A549 (cell line): ENCODE results near the gene NUP214. TPM values are rescaled to one million over a fixed set of nuclear protein-coding genes. Genes with fewer than 3 reads are reported as not detected.

ENCODE experiments used
- ATAC-seq, 2 experiments: fragments of 200-7000 bp in 1 of 2; fragments of >200 bp in 1 of 2; cut with Nextera tagmentation in 1 of 2; cut with Tn5 transposase in 1 of 2; 3 replicates each; pipeline versions ENCODE4 v1.8.0 to v1.9.1; 2018 to 2020; ENCODE audit warnings: mild to moderate bottlenecking in 1 of 2, moderate library complexity in 1 of 2
- CTCF ChIA-PET: fragments of 300-600 bp; sonication (Branson Sonifier 250); formaldehyde crosslinking; extraction: SDS; loops from one replicate; lab custom pipeline; 2021; ENCODE audit warnings: antibody characterized with exemption, inconsistent platforms; lab: Yijun Ruan, JAX
- POLR2A ChIA-PET: fragments of 350-600 bp; formaldehyde crosslinking; extraction: SDS; loops from one replicate; lab custom pipeline; 2021; ENCODE audit warnings: antibody characterized with exemption, inconsistent platforms; lab: Yijun Ruan, JAX
- DNase-seq, 2 experiments: peaks; one replicate each; pipeline versions ENCODE4 v3.0.0 to v3.0.0-alpha.2; 2011 to 2016; ENCODE audit warnings: low read depth in 1 of 2, low spot score in 1 of 2
- FAIRE-seq: peaks from 2 replicates; lab custom pipeline; 2011; peaks lifted over from hg19 to GRCh38; lab: Jason Lieb, UNC
- H3K27ac ChIP-seq, 2 experiments: fragments of >200 bp; sonication (Bioruptor Twin); formaldehyde crosslinking; 3 replicates each; pipeline ENCODE4 v1.5.1; 2016 to 2017
- H3K4me1 ChIP-seq: fragments of >200 bp; sonication (Bioruptor Twin); formaldehyde crosslinking; 3 replicates; pipeline ENCODE4 v1.6.1; 2016
- H3K4me2 ChIP-seq: fragments of >200 bp; sonication (Bioruptor Twin); formaldehyde crosslinking; 3 replicates; pipeline ENCODE4 v1.6.1; 2016
- H3K4me3 ChIP-seq: fragments of >200 bp; sonication (Bioruptor Twin); formaldehyde crosslinking; 3 replicates; pipeline ENCODE4 v1.5.1; 2016
- H3K9me3 ChIP-seq: fragments of >200 bp; sonication (Bioruptor Twin); formaldehyde crosslinking; 3 replicates; pipeline ENCODE4 v1.6.1; 2016
- CBX2 ChIP-seq: fragments of 200-600 bp; sonication (generic); IDR thresholded peaks from 2 replicates; pipeline ENCODE4 v1.6.1; 2016; ENCODE audit warnings: low read depth, mild to moderate bottlenecking, borderline replicate concordance
- CBX8 ChIP-seq: fragments of 200-600 bp; sonication (generic); IDR thresholded peaks from 2 replicates; pipeline ENCODE4 v1.6.1; 2016
- CTCF ChIP-seq: fragments of >200 bp; sonication (Bioruptor Twin); formaldehyde crosslinking; IDR thresholded peaks from 3 replicates; pipeline ENCODE4 v1.5.1; 2016
- E2F6 ChIP-seq: IDR thresholded peaks from 2 replicates; pipeline ENCODE4 v1.6.1; 2012; ENCODE audit warnings: low read depth, borderline replicate concordance
- ELK1 ChIP-seq: fragments of 150-350 bp; IDR thresholded peaks from 2 replicates; pipeline ENCODE4 v1.6.1; 2014; ENCODE audit warnings: low read depth, mild to moderate bottlenecking, low read length
- FOSL2 ChIP-seq, 2 experiments: fragments of 450-650 bp in 1 of 2; fragments of >200 bp in 1 of 2; sonication (Bioruptor Twin) in 1 of 2; formaldehyde crosslinking; IDR thresholded peaks; 2 replicates each; pipeline versions ENCODE4 v1.5.0 to v1.6.1; 2016 to 2020; ENCODE audit warnings: mild to moderate bottlenecking in 1 of 2, moderate library complexity in 1 of 2
- HMGXB4 ChIP-seq: fragments of 250-450 bp; sonication (Bioruptor Pico); IDR thresholded peaks from 2 replicates; pipeline ENCODE4 v1.5.0; 2021; ENCODE audit warnings: mild to moderate bottlenecking, moderate library complexity, borderline replicate concordance
- HOXB5 ChIP-seq: fragments of 250-450 bp; sonication (Bioruptor Pico); IDR thresholded peaks from 2 replicates; pipeline ENCODE4 v1.5.0; 2020; ENCODE audit warnings: mild to moderate bottlenecking, moderate library complexity
- KDM1A ChIP-seq: fragments of 200-600 bp; sonication (generic); IDR thresholded peaks from 2 replicates; pipeline ENCODE4 v1.6.1; 2016; ENCODE audit warnings: low read depth, mild to moderate bottlenecking
- MAZ ChIP-seq: fragments of 150-350 bp; IDR thresholded peaks from 2 replicates; pipeline ENCODE4 v1.6.1; 2014; ENCODE audit warnings: antibody characterized with exemption, low read depth, low read length, borderline replicate concordance
- NFE2L2 ChIP-seq: fragments of 150-350 bp; conservative IDR thresholded peaks from 2 replicates; pipeline ENCODE4 v1.6.1; 2014; ENCODE audit warnings: low read length
- NR3C1 ChIP-seq: fragments of >200 bp; sonication (Bioruptor Twin); formaldehyde crosslinking; IDR thresholded peaks from 3 replicates; pipeline ENCODE4 v1.6.1; 2017
- PHF8 ChIP-seq: fragments of 200-600 bp; sonication (generic); IDR thresholded peaks from 2 replicates; pipeline ENCODE4 v1.6.1; 2016; ENCODE audit warnings: low read depth, mild to moderate bottlenecking, antibody characterized with exemption, moderate library complexity, borderline replicate concordance
- POLR2A ChIP-seq: IDR thresholded peaks from 2 replicates; pipeline ENCODE4 v1.6.1; 2012; ENCODE audit warnings: mild to moderate bottlenecking, low read length
- RAD21 ChIP-seq, 2 experiments: fragments of >200 bp in 1 of 2; sonication (Bioruptor Twin) in 1 of 2; formaldehyde crosslinking in 1 of 2; IDR thresholded peaks in 1 of 2; conservative IDR thresholded peaks in 1 of 2; 2 replicates in 1 of 2; 3 replicates in 1 of 2; pipeline ENCODE4 v1.6.1; 2012 to 2018; ENCODE audit warnings: inconsistent platforms in 1 of 2
- RCOR1 ChIP-seq: fragments of 150-350 bp; IDR thresholded peaks from 2 replicates; pipeline ENCODE4 v1.6.1; 2014; ENCODE audit warnings: antibody characterized with exemption, low read length, low read depth
- SREBF2 ChIP-seq: fragments of 450-650 bp; IDR thresholded peaks from 2 replicates; pipeline ENCODE4 v1.6.1; 2014; ENCODE audit warnings: mild to moderate bottlenecking, moderate library complexity
- ZFP36 ChIP-seq: fragments of 450-650 bp; IDR thresholded peaks from 2 replicates; pipeline ENCODE4 v1.6.1; 2014; ENCODE audit warnings: borderline replicate concordance; ENCODE audit not compliant: partially characterized antibody
- ZSCAN20 ChIP-seq: fragments of 250-450 bp; sonication (Bioruptor Pico); IDR thresholded peaks from 2 replicates; pipeline ENCODE4 v1.8.0; 2022; ENCODE audit warnings: mild to moderate bottlenecking, moderate library complexity
- WGBS: methylation state at CpG from one replicate; pipeline ENCODE4 v1.1.6; 2017; ENCODE audit errors: missing lambda C conversion rate; 5-methylcytosine and 5-hydroxymethylcytosine counted together
- polyA plus RNA-seq, 4 experiments: library from polyadenylated mRNA; depleted of rRNA in 3 of 4; stranded (reverse); fragments of >200 nt; fragmentation: RNase III in 1 of 4; extraction: RNeasy Plus Mini Kit Qiagen cat#74134 plus additional on column Dnase treatment in 1 of 4; gene quantifications; 2 replicates in 3 of 4; 3 replicates in 1 of 4; pipeline ENCODE4 v1.2.3, GENCODE V29; 2011 to 2017

NUP214 gene
- polyA plus RNA-seq, 2 of the 4 experiments (the other 2 are of a cell fraction), result 14.4 to 18.5 TPM

GRCh38 chr9:131276891-131277286 lies 151.5 kb downstream of the NUP214 start (continued):
- no peak for TF ChIP-seq NR3C1
- no peak for TF ChIP-seq RCOR1
- TF ChIP-seq ELK1, result no peak

- DNase-seq, result no peak
- Histone ChIP-seq H3K4me2 (peak overlapping the region; percentile 100), H3K27ac (peak overlapping the region; percentile 51 to 85), H3K9me3 (no peaks in the 10 kb centered on the region), H3K4me3 (peak overlapping the region; percentile 70), H3K4me1 (no peaks in the 10 kb centered on the region; the same call in 2 of the 3 replicates)
- FAIRE-seq, result no peak
- TF ChIP-seq CTCF (0 out of 3 replicates have a peak, but pooled peaks have one; percentile 9), MAZ (no peak)
- WGBS, result 0% methylated on average over 1 of the region's 78 CpGs
- ATAC-seq, result no peak
- POLR2A ChIA-PET, result no interaction called here
- CTCF ChIA-PET, result interaction anchor here (1.5 to 1.6 kb wide), 2 partner anchors 26 to 231 kb away, joined by 3 read pairs; no protein-coding TSS in a partner anchor
These were observed 152.0 kb downstream of the NUP214 start for GRCh38 chr9:131277287-131277909.

- ChIA-PET CTCF (interaction anchor here (1.5 to 3.2 kb wide), 3 partner anchors 25 to 232 kb away, joined by 3 to 12 read pairs (median 3); no protein-coding TSS in a partner anchor), POLR2A (interaction anchor here (0.6 to 0.7 kb wide), 2 partner anchors 31 to 153 kb away, joined by 3 to 6 read pairs; partner anchors contain the start of gene NUP214)
- Histone ChIP-seq H3K4me2 (peak overlapping the region; percentile 100), H3K4me3 (peak overlapping the region; percentile 70), H3K4me1 (no peaks in the 10 kb centered on the region; the same call in 2 of the 3 replicates), H3K9me3 (no peaks in the 10 kb centered on the region), H3K27ac (peak overlapping the region; percentile 51 to 85)
- ATAC-seq, result peak; percentile 63 to 84
- DNase-seq, result peak; percentile 69 to 94
- WGBS, result 29% methylated on average over 18 of the region's 59 CpGs
- FAIRE-seq, result no peak
- TF ChIP-seq KDM1A (no peak), FOSL2 (IDR thresholded peaks at IDR 0.05) (no peak), FOSL2 (CRISPR knock-in tag; IDR thresholded peaks at IDR 0.05) (no peak), CBX2 (no peak), RAD21 (conservative IDR thresholded peaks at IDR 0.05 in 1 of 2, IDR thresholded peaks at IDR 0.05 in 1 of 2) (no peak), ZFP36 (peak; percentile 17), E2F6 (no peak), SREBF2 (no peak), POLR2A (no peak)
These were observed 152.7 kb downstream of the NUP214 start for GRCh38 chr9:131277910-131278701.

GRCh38 chr9:131278702-131279111 lies 153.3 kb downstream of the NUP214 start:
- TF ChIP-seq ZSCAN20 (CRISPR knock-in tag) (no peak), PHF8 (no peak), CBX8 (no peak), RAD21 (conservative IDR thresholded peaks at IDR 0.05 in 1 of 2, IDR thresholded peaks at IDR 0.05 in 1 of 2) (no peak), NFE2L2 (no peak), HOXB5 (no peak), HMGXB4 (CRISPR knock-in tag) (no peak)
- TF ChIP-seq, all 56 proteins: peak for 0
- no peaks in the 10 kb centered on the region; the same call in 2 of the 3 replicates for H3K4me1 ChIP-seq
- no peaks in the 10 kb centered on the region for H3K9me3 ChIP-seq
- DNase-seq (no peak), ATAC-seq (peak in 1 of 2 experiments; percentile 26; a peak in 3 of 6 replicates), FAIRE-seq (no peak)
- H3K4me3 ChIP-seq, result no peak overlapping the region
- no peak overlapping the region for H3K4me2 ChIP-seq
- no peak overlapping the region for H3K27ac ChIP-seq
- CTCF ChIA-PET, result interaction anchor here (1.5 to 3.2 kb wide), 3 partner anchors 25 to 232 kb away, joined by 3 to 12 read pairs (median 3); no protein-coding TSS in a partner anchor
- WGBS, result 51% methylated on average over 8 of the region's 10 CpGs
- POLR2A ChIA-PET, result no interaction called here
